ENCODE data around the gene TP53AIP1.

TP53AIP1 gene

DNA sequence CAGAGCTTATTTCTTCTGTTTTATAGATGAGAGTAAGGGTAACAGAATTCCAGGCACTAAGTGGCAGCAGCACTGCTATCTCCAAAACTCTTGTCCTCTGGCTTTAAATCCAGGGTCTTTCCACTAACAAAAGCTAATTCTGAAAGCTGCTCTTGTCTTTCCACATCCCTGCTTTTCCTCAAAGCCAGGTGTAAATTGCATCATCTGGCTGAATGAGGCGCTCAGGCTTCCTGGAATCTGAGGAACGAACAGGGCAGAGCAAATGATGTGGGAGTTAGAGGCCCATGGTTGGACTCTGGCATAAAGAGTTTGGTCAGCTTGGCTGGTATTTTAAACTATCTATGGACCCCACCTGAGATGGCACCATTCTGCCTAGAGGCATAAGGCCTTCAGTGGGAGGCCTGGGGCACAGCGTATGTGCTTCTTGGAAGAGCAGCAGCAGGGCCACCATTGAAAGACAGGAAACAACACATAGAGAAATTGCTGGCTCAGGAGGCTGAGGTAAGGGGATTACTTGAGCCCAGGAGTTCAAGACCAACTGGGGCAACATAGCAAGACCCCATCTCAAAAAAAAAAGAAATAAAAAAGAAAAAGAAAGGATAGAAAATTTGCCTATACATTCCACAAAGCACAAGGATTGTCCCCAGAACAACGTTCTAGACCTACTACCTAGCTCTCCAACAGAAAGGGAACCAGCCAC lies 49.7 kb downstream of the TP53AIP1 start:
- peaks cover 13 to 15% of the 10 kb centered on the region in 2 donors for H3K27me3 ChIP-seq (ENCODE audit: control insufficient read depth in 1 of 2, insufficient read depth in 2 of 2, low read length in 2 of 2)
- no peak overlapping the region for H3K27ac ChIP-seq (ENCODE audit: low read depth, low read length)
- no peak overlapping the region for H3K4me3 ChIP-seq (ENCODE audit: low read depth in 1 of 2, low read length in 2 of 2)
- no peaks in the 10 kb centered on the region for H3K36me3 ChIP-seq (ENCODE audit: control insufficient read depth in 1 of 2, insufficient read depth in 2 of 2, low read length in 2 of 2)
- H3K4me1 ChIP-seq (ENCODE audit: control insufficient read depth in 1 of 2, insufficient read depth in 2 of 2, low read length in 2 of 2) = peaks cover 28 to 36% of the 10 kb centered on the region in 2 donors
- no peaks in the 10 kb centered on the region for H3K9me3 ChIP-seq (ENCODE audit: control insufficient read depth in 1 of 2, low read length in 2 of 2)
- no peak overlapping the region for H3K9ac ChIP-seq (ENCODE audit: low read depth in 1 of 2, low read length in 2 of 2)

DNA sequence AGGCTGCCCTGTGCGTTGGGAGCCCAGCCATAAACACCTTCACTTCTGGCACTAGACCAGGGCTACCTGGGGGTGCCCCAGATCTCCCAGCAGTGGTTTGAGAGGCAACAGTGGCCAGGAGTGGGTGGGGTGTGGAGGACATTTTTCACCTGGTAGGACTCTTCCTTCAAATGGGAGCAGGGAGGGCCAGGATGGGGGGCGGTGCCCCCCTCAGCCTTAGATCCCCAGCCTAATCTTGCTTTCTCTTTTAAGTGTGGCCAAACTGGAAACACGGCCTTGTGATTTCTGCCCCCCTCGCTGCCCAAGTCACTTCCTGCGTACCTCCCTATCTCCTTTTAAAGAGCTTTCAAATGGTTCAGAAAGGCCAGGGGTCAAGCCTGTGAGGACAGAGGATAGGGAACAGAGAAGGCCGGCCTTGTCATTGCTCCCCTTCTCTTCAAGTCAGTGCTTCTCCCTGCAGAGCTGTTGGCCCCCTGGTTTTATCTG lies 50.7 kb downstream of the TP53AIP1 start:
- H3K4me3 ChIP-seq (ENCODE audit: low read depth in 1 of 2, low read length in 2 of 2) = peak overlapping the region in 1 of 2 donors; percentile 1
- no peaks in the 10 kb centered on the region for H3K9me3 ChIP-seq (ENCODE audit: control insufficient read depth in 1 of 2, low read length in 2 of 2)
- no peak overlapping the region for H3K27ac ChIP-seq (ENCODE audit: low read depth, low read length)
- no peaks in the 10 kb centered on the region for H3K36me3 ChIP-seq (ENCODE audit: control insufficient read depth in 1 of 2, insufficient read depth in 2 of 2, low read length in 2 of 2)
- H3K4me1 ChIP-seq (ENCODE audit: control insufficient read depth in 1 of 2, insufficient read depth in 2 of 2, low read length in 2 of 2) = peaks cover 29 to 36% of the 10 kb centered on the region in 2 donors
- H3K9ac ChIP-seq (ENCODE audit: low read depth in 1 of 2, low read length in 2 of 2) = no peak overlapping the region
- H3K27me3 ChIP-seq (ENCODE audit: control insufficient read depth in 1 of 2, insufficient read depth in 2 of 2, low read length in 2 of 2) = peaks cover 13 to 16% of the 10 kb centered on the region in 2 donors

DNA sequence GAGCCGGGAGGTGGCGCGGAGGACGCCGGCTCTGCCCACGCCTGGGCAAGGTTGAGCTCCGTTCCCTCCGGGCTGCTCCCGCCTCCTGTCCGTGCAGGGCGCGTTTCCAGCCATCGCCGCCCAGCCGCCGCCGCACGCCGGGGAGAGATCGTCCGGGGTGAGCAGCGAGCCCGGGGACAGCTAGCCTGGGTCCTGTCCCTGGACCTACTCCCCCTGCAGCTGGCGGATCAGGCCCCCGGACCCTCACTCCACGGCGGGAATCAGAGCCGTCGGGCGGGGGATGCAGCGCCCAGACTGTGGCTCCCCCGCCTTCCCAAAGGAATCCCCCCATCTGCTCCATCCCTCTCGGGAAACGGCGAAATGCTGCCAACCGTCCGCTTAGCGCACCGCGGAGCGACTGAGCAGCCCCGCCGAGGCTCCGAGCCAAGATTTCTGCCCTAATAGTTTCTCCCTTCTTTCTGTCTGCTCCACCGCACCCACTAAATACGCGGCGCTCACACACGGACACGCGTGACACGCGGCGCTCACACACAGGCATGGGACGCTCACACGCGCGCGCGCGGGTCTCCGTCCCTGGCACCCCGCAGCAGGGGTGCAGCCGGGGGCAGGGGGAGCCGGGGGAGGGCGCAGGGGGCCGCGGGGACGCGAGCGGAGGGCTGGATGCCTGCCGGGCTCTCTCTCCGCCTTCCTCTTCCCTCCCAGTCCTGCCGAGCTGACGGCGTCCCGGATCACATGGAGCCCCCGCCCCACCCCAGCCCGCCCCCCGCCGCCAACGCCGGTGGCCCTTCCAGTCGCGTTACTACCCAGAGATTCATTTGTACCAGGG lies 51.9 kb downstream of the TP53AIP1 start, which contains the start of gene KCNJ5:
KCNJ5 (plus strand) TSS at position 814 of the 826 bp plus-strand sequence. CDS start 19,918 bp downstream, outside the sequence.
- H3K27ac ChIP-seq (ENCODE audit: low read depth, low read length) = no peak within 1 kb of the TSS
- no peaks in the 10 kb centered on the region for H3K36me3 ChIP-seq (ENCODE audit: control insufficient read depth in 1 of 2, insufficient read depth in 2 of 2, low read length in 2 of 2)
- peaks cover 31 to 36% of the 10 kb centered on the region in 2 donors for H3K4me1 ChIP-seq (ENCODE audit: control insufficient read depth in 1 of 2, insufficient read depth in 2 of 2, low read length in 2 of 2)
- peaks cover 13 to 16% of the 10 kb centered on the region in 2 donors for H3K27me3 ChIP-seq (ENCODE audit: control insufficient read depth in 1 of 2, insufficient read depth in 2 of 2, low read length in 2 of 2)
- no peaks in the 10 kb centered on the region for H3K9me3 ChIP-seq (ENCODE audit: control insufficient read depth in 1 of 2, low read length in 2 of 2)
- H3K9ac ChIP-seq (ENCODE audit: low read depth in 1 of 2, low read length in 2 of 2) = peak within 1 kb of the TSS; percentile 20 to 28
- peak within 1 kb of the TSS; percentile 54 to 55 for H3K4me3 ChIP-seq (ENCODE audit: low read depth in 1 of 2, low read length in 2 of 2)

DNA sequence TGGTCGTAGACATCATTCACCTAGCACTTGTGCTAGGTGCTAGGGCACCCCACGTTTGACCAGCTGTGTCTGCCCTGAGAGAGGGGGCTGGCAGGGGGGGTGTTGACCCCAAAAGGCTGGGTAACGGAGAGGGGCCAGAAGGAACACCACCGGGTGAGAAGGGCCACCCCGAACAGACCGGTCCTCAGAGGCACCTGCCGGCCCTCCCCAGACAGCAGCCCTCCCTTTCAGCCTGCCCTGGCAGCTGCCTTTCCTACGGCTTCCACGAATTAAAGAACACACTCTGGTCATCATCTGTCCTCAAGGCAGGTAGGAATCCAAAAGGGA lies 52.5 kb downstream of the TP53AIP1 start:
- Histone ChIP-seq H3K4me3 (ENCODE audit: low read depth in 1 of 2, low read length in 2 of 2) (peak overlapping the region; percentile 54 to 55), H3K9ac (ENCODE audit: low read depth in 1 of 2, low read length in 2 of 2) (peak overlapping the region in 1 of 2 donors; percentile 28), H3K36me3 (ENCODE audit: control insufficient read depth in 1 of 2, insufficient read depth in 2 of 2, low read length in 2 of 2) (no peaks in the 10 kb centered on the region), H3K27ac (ENCODE audit: low read depth, low read length) (no peak overlapping the region), H3K4me1 (ENCODE audit: control insufficient read depth in 1 of 2, insufficient read depth in 2 of 2, low read length in 2 of 2) (peaks cover 30 to 36% of the 10 kb centered on the region in 2 donors), H3K27me3 (ENCODE audit: control insufficient read depth in 1 of 2, insufficient read depth in 2 of 2, low read length in 2 of 2) (peaks cover 13 to 16% of the 10 kb centered on the region in 2 donors), H3K9me3 (ENCODE audit: control insufficient read depth in 1 of 2, low read length in 2 of 2) (no peaks in the 10 kb centered on the region)

DNA sequence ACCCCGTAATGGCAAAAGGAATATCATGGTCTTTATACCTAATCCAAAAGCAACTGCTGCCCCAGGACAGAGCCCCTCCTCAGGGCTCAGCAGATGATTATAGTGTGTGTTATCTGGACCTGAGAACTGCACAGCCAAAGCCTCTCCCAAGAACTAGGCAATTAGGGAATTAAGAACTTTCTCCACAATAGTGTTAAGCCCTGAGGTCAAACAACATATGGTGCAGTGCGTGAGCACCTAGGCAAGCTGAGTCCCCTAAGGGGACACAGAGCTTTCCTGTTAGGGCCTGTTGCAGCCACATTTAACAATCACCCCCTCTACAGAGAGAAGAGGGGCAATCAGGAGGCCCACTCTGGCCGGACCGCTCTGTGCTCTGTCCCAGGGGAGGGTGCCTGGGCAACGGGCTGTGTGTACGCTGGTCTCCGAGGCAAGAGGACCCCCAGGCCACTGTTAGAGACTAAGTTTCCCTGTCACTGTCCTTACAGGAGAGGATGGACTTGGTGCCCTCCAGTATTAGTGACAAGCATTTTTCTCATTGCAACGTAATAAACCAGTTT lies 52.9 kb downstream of the TP53AIP1 start:
- no peaks in the 10 kb centered on the region for H3K9me3 ChIP-seq (ENCODE audit: control insufficient read depth in 1 of 2, low read length in 2 of 2)
- peak overlapping the region in 1 of 2 donors; percentile 54 for H3K4me3 ChIP-seq (ENCODE audit: low read depth in 1 of 2, low read length in 2 of 2)
- no peak overlapping the region for H3K9ac ChIP-seq (ENCODE audit: low read depth in 1 of 2, low read length in 2 of 2)
- H3K27ac ChIP-seq (ENCODE audit: low read depth, low read length) = no peak overlapping the region
- peaks cover 26 to 32% of the 10 kb centered on the region in 2 donors for H3K4me1 ChIP-seq (ENCODE audit: control insufficient read depth in 1 of 2, insufficient read depth in 2 of 2, low read length in 2 of 2)
- H3K27me3 ChIP-seq (ENCODE audit: control insufficient read depth in 1 of 2, insufficient read depth in 2 of 2, low read length in 2 of 2) = peaks cover 13 to 16% of the 10 kb centered on the region in 2 donors
- no peaks in the 10 kb centered on the region for H3K36me3 ChIP-seq (ENCODE audit: control insufficient read depth in 1 of 2, insufficient read depth in 2 of 2, low read length in 2 of 2)

DNA sequence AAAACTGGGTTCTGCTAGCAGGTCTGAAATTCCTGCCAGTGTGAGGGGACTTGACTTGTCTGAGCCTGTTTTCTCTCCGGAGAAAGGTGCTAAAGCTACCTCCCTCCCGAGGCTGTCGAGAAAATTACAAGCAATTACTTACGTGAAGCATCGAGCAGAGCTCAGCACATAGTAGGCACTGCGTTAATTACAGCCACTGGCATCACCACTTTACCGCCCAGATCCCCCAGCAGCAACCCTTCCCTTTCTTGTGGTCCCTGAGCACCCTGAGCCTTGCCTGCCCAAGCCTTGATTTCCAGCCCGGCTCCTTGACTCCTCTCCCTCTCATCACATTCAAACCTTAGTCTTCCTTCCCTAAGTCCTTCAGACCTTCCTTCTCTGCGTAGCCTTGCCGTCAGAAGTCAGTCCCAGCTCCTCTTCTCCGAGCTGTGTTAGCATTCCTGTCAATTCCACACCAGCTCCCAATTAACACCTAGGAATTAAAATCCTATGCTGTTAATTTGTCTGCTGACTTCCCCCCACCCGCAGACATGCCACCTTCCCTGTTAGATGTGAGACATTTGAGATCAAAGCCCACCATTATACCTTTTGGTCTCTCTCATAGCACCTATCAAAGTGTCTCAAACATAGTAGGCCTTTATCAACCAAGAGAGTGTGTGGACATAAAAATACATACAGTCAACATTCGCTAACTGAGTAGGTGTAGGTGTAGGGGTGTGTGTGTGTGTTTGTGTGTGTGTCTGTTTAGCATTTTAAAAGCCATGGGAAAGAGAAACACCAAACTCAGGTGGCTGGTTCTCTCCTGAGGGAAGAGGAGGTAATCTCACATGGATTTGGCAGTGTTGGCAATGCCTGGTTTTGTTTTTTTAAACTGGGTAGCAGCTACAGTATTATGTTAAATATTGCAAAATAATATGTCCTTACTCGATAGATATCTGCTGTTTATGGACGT lies 54.4 kb downstream of the TP53AIP1 start:
- peaks cover 11 to 21% of the 10 kb centered on the region in 2 donors for H3K4me1 ChIP-seq (ENCODE audit: control insufficient read depth in 1 of 2, insufficient read depth in 2 of 2, low read length in 2 of 2)
- no peak overlapping the region for H3K9ac ChIP-seq (ENCODE audit: low read depth in 1 of 2, low read length in 2 of 2)
- no peaks in the 10 kb centered on the region for H3K9me3 ChIP-seq (ENCODE audit: control insufficient read depth in 1 of 2, low read length in 2 of 2)
- H3K27me3 ChIP-seq (ENCODE audit: control insufficient read depth in 1 of 2, insufficient read depth in 2 of 2, low read length in 2 of 2) = peaks cover 13 to 16% of the 10 kb centered on the region in 2 donors
- H3K36me3 ChIP-seq (ENCODE audit: control insufficient read depth in 1 of 2, insufficient read depth in 2 of 2, low read length in 2 of 2) = no peaks in the 10 kb centered on the region
- H3K27ac ChIP-seq (ENCODE audit: low read depth, low read length) = no peak overlapping the region
- H3K4me3 ChIP-seq (ENCODE audit: low read depth in 1 of 2, low read length in 2 of 2) = no peak overlapping the region

DNA sequence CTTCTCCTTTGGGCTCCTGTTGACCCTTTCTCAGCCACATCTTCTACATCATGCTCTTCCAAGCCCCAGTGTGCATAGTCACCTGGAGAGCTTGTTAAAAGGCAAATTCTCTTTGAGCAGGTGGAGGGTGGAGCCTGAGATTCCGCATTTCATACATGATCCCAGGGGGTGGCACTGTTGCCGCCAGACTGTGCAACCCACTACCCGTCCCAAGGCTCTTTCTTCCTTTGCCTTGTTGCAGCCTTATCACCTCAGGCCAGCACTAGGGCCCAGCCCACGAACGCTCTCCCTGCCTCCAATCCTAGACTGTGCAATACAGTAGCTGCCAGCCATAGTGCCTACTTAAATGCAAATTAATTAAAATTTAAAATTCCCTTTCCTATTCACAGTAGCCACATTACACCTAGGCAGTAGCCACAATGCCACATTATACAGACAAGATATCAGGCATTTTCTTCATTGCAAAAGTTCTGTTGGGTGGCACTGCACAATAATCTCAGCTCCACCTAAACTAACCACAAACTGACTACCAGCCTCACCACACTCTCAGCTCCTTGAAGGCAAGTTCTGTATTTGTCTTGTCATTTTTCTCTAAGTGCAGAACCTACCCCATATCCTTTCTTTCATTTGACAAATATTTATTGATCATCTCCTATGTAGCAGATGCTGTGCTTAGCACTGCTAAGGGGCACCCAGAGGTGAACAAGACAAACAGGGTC lies 56.1 kb downstream of the TP53AIP1 start:
- Histone ChIP-seq H3K27me3 (ENCODE audit: control insufficient read depth in 1 of 2, insufficient read depth in 2 of 2, low read length in 2 of 2) (peaks cover 16 to 22% of the 10 kb centered on the region in 2 donors), H3K4me3 (ENCODE audit: low read depth in 1 of 2, low read length in 2 of 2) (no peak overlapping the region), H3K36me3 (ENCODE audit: control insufficient read depth in 1 of 2, insufficient read depth in 2 of 2, low read length in 2 of 2) (no peaks in the 10 kb centered on the region), H3K9ac (ENCODE audit: low read depth in 1 of 2, low read length in 2 of 2) (no peak overlapping the region), H3K27ac (ENCODE audit: low read depth, low read length) (no peak overlapping the region), H3K9me3 (ENCODE audit: control insufficient read depth in 1 of 2, low read length in 2 of 2) (no peaks in the 10 kb centered on the region), H3K4me1 (ENCODE audit: control insufficient read depth in 1 of 2, insufficient read depth in 2 of 2, low read length in 2 of 2) (peaks cover 10 to 15% of the 10 kb centered on the region in 2 donors)
